ENCODE measurements around the gene APOBEC3B. TPM values are rescaled to one million over a fixed set of nuclear protein-coding genes. Genes with fewer than 3 reads are reported as not detected.

APOBEC3B gene
- total and polyA plus RNA-seq, 11 donors = 0.49 to 10.3 (median 1.0) TPM; not detected in 2

- H3K4me1 ChIP-seq = peaks cover 0 to 22% (median 7%) of the 10 kb centered on the region in 12 donors
- peaks cover 0 to 16% (median 5%) of the 10 kb centered on the region in 9 donors for H3K36me3 ChIP-seq
- no peak overlapping the region for H3K4me3 ChIP-seq
- no peak for TF ChIP-seq CTCF (IDR thresholded peaks at IDR 0.05)
- 67 to 79% (median 72%) methylated on average over 14 to 15 of the region's 15 CpGs for WGBS, 4 donors
- intact Hi-C loops (cut with DNase I) = loop anchor here in 1 of 10 donors (10.0 kb wide), 1 partner anchor 50 kb away; the partner anchor contains the start of gene APOBEC3G
- no peak overlapping the region for H3K27ac ChIP-seq
- DNase-seq (no peak), ATAC-seq (peak in 1 of 4 donors; percentile 8)
- no peaks in the 10 kb centered on the region for H3K27me3 ChIP-seq
- H3K9me3 ChIP-seq = no peaks in the 10 kb centered on the region
Observed at GRCh38 chr22:39024519-39025308, 42.6 kb downstream of the APOBEC3B start.

GRCh38 chr22:39026509-39027150 lies 44.5 kb downstream of the APOBEC3B start:
- intact Hi-C loops (cut with DNase I) = loop anchor here in 1 of 10 donors (10.0 kb wide), 1 partner anchor 48 kb away; the partner anchor contains the start of gene APOBEC3G
- 89 to 94% (median 93%) methylated on average over 12 of the region's 12 CpGs for WGBS, 4 donors
- TF ChIP-seq CTCF (IDR thresholded peaks at IDR 0.05) (no peak), POLR2A (IDR thresholded peaks at IDR 0.05) (no peak)

GRCh38 chr22:39027717-39028116 lies 45.6 kb downstream of the APOBEC3B start:
- peaks cover 0 to 16% (median 5%) of the 10 kb centered on the region in 9 donors for H3K36me3 ChIP-seq
- no peak for TF ChIP-seq CTCF (IDR thresholded peaks at IDR 0.05)
- no peak for TF ChIP-seq POLR2A (IDR thresholded peaks at IDR 0.05)
- H3K27ac ChIP-seq = no peak overlapping the region
- 87 to 95% (median 92%) methylated on average over 4 of the region's 4 CpGs for WGBS, 4 donors
- intact Hi-C loops (cut with DNase I) = loop anchor here in 1 of 10 donors (10.0 kb wide), 1 partner anchor 47 kb away; the partner anchor contains the start of gene APOBEC3G
- H3K27me3 ChIP-seq = no peaks in the 10 kb centered on the region
- no peaks in the 10 kb centered on the region for H3K9me3 ChIP-seq
- no peak for ATAC-seq
- H3K4me3 ChIP-seq = no peak overlapping the region
- DNase-seq = no peak
- peaks cover 0 to 3% (median 0%) of the 10 kb centered on the region in 12 donors for H3K4me1 ChIP-seq

More at GRCh38 chr22:39026509-39027150, 44.5 kb downstream of the APOBEC3B start:
- Histone ChIP-seq H3K27me3 (no peaks in the 10 kb centered on the region), H3K27ac (no peak overlapping the region), H3K4me3 (no peak overlapping the region), H3K4me1 (peaks cover 0 to 12% (median 5%) of the 10 kb centered on the region in 12 donors), H3K36me3 (peaks cover 0 to 16% (median 5%) of the 10 kb centered on the region in 9 donors), H3K9me3 (no peaks in the 10 kb centered on the region)
- no peak for DNase-seq
- no peak for ATAC-seq

GRCh38 chr22:39028281-39028680 lies 46.1 kb downstream of the APOBEC3B start:
- Histone ChIP-seq H3K36me3 (peaks cover 0 to 12% (median 5%) of the 10 kb centered on the region in 9 donors), H3K27ac (no peak overlapping the region), H3K4me1 (peaks cover 0 to 3% (median 0%) of the 10 kb centered on the region in 12 donors), H3K9me3 (no peaks in the 10 kb centered on the region), H3K27me3 (no peaks in the 10 kb centered on the region), H3K4me3 (no peak overlapping the region)
- WGBS, 4 donors = 87 to 92% (median 91%) methylated on average over 11 of the region's 11 CpGs
- intact Hi-C loops (cut with DNase I) = loop anchor here in 1 of 10 donors (10.0 kb wide), 1 partner anchor 47 kb away; the partner anchor contains the start of gene APOBEC3G
- TF ChIP-seq CTCF (IDR thresholded peaks at IDR 0.05) (no peak), POLR2A (IDR thresholded peaks at IDR 0.05) (no peak)
- DNase-seq (no peak), ATAC-seq (no peak)
